GM12873 (cell line): ENCODE measurements around the gene CXCL3.
A peak's percentile ranks its signal among the peaks of the same experiment; 100 is the strongest.

Experiments used
- CTCF ChIP-seq: IDR thresholded peaks from 2 replicates; pipeline ENCODE4 v1.5.1; 2012; ENCODE audit warnings: low read depth, mild to moderate bottlenecking, moderate library complexity, low read length, control low read depth; ENCODE audit not compliant: insufficient read depth; ENCODE audit errors: missing control alignments

CXCL3 gene

GRCh38 chr4:74038425-74039314 is at the start of gene CXCL3:
CXCL3 (minus strand) TSS chr4:74038689; CDS start chr4:74038611, 78 bp downstream.
- TF ChIP-seq CTCF, result peak; percentile 19

DNA sequence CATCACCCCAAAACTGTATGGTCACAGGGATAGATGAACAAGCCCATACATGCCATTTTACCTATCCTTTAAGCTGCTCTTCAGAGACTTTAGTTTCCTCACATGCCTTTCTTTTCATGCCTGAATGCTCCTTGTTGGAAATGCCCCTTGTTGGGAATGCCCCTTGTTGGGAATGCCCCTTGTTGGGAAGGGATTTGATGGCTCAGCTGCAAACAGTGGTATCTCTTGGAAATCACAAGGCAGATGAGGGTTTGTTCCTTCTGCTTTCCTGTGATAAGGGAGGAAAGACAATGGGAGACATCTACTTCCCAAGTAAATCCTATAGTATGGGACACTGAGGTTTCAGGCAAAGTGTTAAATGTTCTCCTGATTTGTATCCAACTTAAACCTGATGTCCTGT is 49.0 kb upstream of the CXCL3 start:
- TF ChIP-seq CTCF, result no peak

DNA sequence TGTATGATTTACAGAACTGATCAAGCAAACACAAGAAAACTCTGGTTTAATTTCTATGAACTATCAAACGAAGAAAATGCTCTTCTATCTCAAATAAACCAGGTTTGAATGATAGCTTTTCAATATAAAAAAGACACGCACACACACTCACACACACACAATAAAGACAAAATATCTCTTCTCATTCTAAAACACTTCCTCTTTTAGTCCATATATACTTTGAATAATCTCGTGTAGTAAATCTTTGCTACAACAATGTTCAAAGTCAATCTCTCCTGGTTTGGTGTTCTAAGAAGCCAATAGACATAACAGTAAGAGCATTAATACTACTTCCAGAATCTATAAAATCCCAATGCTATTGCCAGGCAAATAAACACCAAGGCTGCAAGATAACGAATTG is 47.2 kb upstream of the CXCL3 start:
- no peak for TF ChIP-seq CTCF

DNA sequence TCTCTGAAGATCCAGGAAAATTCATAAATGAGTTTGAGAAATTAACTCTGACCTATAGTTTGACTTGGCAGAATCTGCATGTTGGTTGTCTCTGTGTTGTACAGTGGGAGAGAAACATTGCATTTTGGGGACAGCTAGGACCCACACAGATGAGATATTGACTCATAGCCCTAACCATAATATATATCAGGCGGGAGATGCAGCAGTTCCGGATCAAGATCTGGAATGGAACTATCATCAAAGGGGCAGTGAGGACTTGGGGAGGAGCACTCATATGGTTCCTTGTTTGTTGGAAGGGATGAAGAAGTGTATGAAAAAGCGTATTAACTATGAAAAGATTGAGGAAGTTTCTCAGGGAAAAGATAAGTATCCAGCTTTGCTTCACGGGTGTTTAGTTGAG is 46.5 kb upstream of the CXCL3 start:
- no peak for TF ChIP-seq CTCF

- no peak for TF ChIP-seq CTCF
Observed at GRCh38 chr4:74083546-74083945, 45.1 kb upstream of the CXCL3 start.

GRCh38 chr4:74081035-74081434 is 42.5 kb upstream of the CXCL3 start:
- TF ChIP-seq CTCF, result no peak

DNA sequence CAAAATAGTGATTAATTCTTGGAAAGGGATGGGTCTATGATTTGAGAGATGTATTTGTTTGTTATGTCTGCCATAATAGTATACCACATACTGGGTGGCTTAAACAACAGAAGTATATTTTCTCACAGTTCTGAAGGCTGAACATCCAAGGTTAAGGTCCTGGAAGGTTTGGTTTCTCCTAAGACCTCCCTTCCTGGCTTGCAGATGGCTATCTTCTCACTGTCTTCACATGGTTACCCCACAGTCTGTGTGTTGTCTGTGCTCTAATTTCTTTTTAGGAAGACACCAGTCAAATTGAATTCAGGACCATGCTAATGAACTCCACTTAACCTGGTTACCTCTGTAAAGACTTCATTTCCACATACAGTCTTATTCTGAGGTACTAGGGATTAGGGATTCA is 34.9 kb upstream of the CXCL3 start:
- no peak for TF ChIP-seq CTCF
